ENCODE data around the gene KIAA1328.

- TF ChIP-seq POLR2A (IDR thresholded peaks at IDR 0.05; ENCODE audit: low read length) (no peak), GATA1 (IDR thresholded peaks at IDR 0.05; ENCODE audit: low read depth, low read length) (no peak)
Measured at GRCh38 chr18:36849288-36850006, 20.5 kb downstream of the KIAA1328 start.

Measured in erythroblast (primary cell).